Measurements from ENCODE around the gene WFS1.

GRCh38 chr4:6335040-6335590 lies 65.5 kb downstream of the WFS1 start:
- TF ChIP-seq CTCF (IDR thresholded peaks at IDR 0.05; ENCODE audit: insufficient read depth, low read length, poor library complexity, severe bottlenecking) (no peak), EZH2phosphoT487 (conservative IDR thresholded peaks at IDR 0.05; ENCODE audit: low read length) (no peak)
